GM18519 (cell line): ENCODE results near the gene EGLN2.
"Not testable (repeated sequence)": the region's sequence is repeated elsewhere in the genome, so short reads cannot be mapped to it uniquely, and the experiment has no call there.

Source experiments
- ATAC-seq: cut with Tn5 transposase; IDR thresholded peaks from one replicate; pipeline ENCODE4 v1.9.1; 2021; ENCODE audit warnings: mild to moderate bottlenecking, moderate library complexity; ENCODE audit not compliant: unreplicated experiment, low FRiP score

EGLN2 gene

DNA sequence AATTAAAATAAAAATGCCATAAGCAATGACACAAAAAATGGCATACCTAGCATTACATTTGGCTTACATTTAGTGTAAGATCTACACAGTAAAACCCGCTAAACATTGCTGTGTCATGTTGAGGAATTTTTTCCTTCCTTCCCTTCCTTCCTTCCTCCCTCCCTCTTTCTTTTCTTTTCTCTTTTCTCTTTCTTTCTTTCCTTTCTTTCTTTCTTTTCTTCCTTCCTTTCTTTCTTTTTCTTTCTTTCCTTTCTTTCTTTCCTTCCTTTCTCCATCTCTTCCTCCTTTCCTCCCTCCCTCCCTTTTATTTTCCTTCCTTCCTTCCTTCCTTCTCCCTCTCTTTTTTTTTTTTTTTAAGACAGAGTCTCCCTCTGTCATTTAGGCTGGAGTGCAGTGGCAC, 39.5 kb downstream of the EGLN2 start:
- ATAC-seq: not testable (repeated sequence)

DNA sequence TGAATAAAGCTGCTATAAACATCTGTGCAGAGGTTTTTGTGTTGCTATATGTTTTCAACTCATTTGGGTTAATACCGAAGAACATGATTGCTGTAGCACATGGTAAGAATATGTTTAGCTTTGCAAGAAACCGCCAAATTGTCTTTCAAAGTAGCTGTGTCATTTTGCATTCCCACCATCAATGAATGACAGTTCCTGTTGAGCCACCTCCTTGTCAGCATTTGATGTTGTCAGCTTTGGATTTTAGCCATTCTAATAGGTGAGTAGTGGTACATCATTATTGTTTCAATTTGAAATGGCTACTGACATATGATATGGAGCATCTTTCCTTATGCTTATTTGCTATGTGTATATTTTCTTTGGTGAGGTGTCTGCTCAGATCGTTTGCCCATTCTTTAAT, 43.0 kb downstream of the EGLN2 start:
- not testable (repeated sequence) for ATAC-seq

DNA sequence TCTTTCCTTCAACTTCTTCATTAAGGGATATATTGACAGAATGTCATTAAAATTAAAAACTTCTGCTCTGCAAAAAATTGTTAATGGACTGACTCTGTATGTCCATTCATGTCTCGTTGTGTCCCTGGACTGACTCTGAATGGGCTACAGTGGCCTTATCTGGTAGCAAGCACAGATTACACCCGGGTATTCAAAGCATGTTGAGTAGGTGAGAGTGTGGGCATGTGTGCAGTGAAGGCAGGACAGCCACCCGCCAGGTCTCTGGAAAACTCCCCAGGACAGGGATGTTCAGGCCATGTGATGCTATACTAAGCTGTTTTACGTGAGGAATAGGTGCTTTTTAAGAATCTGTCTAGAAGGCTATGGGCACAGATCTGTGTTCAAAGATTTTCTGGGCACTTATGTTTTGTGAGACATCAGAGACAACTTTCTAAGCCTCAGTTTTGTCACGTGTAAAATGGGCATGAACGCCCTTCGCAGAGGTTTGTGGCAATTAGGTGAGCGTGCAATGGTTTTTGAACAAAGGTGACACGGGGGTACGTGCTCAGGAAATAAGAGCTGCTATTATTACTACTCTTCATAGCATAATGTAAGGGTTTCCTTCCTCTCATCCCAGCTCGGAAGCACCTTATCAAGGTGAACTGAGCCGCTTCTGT, 44.1 kb downstream of the EGLN2 start:
- not testable (repeated sequence) for ATAC-seq

- not testable (repeated sequence) for ATAC-seq
Measured at GRCh38 chr19:40843653-40844052, 44.7 kb downstream of the EGLN2 start.

DNA sequence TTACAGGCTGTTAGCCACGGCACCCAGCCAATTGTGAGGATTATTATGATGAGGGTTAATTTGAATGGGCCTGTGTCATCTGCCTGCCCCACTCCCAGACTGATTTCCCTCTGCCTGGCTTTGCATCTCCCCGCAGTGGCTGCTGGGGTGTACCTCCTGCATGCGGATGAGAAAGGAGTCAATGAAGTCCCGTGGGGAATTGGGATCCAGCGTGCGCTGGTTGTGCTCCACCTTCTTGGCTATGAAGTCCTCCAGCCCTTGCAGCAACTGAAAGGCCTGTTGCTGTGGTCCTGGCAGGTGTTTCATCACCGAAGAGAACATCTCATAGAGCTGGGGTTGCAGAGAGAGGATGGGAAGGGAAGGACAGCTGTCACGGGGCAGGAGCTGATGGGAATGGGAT, 47.7 kb downstream of the EGLN2 start:
- ATAC-seq: not testable (repeated sequence)

DNA sequence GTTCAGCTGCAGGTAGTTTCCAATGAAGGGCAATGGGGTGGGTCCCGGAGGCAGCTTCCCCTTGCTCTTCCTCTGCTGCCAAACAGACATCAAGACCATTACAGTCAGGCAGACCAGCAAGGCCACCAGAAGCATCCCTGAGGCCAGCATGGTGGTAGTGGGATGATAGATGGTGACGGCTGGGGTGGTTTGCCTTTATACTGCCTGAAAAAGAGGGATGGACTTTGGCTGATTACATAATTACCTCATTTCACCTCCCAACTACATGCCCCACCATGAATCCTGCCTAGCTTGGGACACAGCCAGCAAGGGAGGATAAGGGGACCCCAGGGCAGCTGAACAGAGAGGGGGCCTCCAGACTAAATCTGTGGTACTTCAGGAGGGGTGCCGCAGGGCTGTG, 51.3 kb downstream of the EGLN2 start, which contains the start of gene CYP2A6:
Gene CYP2A6, minus strand, starts transcription at position 171 of the 400 bp plus-strand sequence. Its CDS starts 21 bp downstream, at position 150.
- not testable (repeated sequence) for ATAC-seq

GRCh38 chr19:40852467-40853152, 53.6 kb downstream of the EGLN2 start:
- ATAC-seq: not testable (repeated sequence)
